ENCODE data around the gene ERLEC1. TPM values are rescaled to one million over a fixed set of nuclear protein-coding genes. Genes with fewer than 3 reads are reported as not detected.

Gene ERLEC1
- total RNA-seq, 1 donor from 2014 or later: 50.6 TPM

- no peak overlapping the region for H3K27ac Mint-ChIP-seq (ENCODE audit: unreplicated experiment)
- H3K27me3 Mint-ChIP-seq (ENCODE audit: unreplicated experiment): no peaks in the 10 kb centered on the region
- no peak overlapping the region for H3K4me3 Mint-ChIP-seq (ENCODE audit: unreplicated experiment)
- H3K4me1 Mint-ChIP-seq (ENCODE audit: unreplicated experiment): no peaks in the 10 kb centered on the region
- H3K9me3 Mint-ChIP-seq (ENCODE audit: unreplicated experiment): no peaks in the 10 kb centered on the region
- peaks cover 36% of the 10 kb centered on the region for H3K36me3 Mint-ChIP-seq (ENCODE audit: unreplicated experiment)
- DNase-seq (ENCODE audit: extremely low spot score, unreplicated experiment): no peak
- TF ChIP-seq, protein P1, sequence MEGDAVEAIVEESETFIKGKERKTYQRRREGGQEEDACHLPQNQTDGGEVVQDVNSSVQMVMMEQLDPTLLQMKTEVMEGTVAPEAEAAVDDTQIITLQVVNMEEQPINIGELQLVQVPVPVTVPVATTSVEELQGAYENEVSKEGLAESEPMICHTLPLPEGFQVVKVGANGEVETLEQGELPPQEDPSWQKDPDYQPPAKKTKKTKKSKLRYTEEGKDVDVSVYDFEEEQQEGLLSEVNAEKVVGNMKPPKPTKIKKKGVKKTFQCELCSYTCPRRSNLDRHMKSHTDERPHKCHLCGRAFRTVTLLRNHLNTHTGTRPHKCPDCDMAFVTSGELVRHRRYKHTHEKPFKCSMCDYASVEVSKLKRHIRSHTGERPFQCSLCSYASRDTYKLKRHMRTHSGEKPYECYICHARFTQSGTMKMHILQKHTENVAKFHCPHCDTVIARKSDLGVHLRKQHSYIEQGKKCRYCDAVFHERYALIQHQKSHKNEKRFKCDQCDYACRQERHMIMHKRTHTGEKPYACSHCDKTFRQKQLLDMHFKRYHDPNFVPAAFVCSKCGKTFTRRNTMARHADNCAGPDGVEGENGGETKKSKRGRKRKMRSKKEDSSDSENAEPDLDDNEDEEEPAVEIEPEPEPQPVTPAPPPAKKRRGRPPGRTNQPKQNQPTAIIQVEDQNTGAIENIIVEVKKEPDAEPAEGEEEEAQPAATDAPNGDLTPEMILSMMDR (IDR thresholded peaks at IDR 0.05): no peak
Observed at GRCh38 chr2:53865264-53865663, 78.4 kb downstream of the ERLEC1 start.

- no peak overlapping the region for H3K27ac Mint-ChIP-seq (ENCODE audit: unreplicated experiment)
Observed at GRCh38 chr2:53865962-53866361, 79.1 kb downstream of the ERLEC1 start.

DNA sequence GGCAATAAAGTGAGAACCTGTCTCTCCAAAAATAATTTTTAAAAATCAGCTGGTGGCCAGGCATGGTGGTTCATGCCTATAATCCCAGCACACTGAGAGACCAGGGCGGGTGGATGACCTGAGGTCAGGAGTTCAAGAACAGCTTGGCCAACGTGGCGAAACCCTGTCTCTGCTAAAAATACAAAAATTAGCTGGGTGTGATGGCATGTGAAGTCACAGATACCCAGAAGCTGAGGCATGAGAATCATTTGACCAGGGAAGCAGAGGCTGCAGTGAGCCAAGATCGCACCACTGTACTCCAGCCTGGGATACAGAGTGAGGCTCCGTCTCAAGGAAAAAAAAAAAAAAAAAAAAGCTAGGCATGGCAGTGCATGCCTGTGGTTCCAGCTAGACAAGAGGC is 80.3 kb downstream of the ERLEC1 start:
- no peak overlapping the region for H3K4me3 Mint-ChIP-seq (ENCODE audit: unreplicated experiment)
- H3K27me3 Mint-ChIP-seq (ENCODE audit: unreplicated experiment): no peaks in the 10 kb centered on the region
- no peak overlapping the region for H3K27ac Mint-ChIP-seq (ENCODE audit: unreplicated experiment)

More at GRCh38 chr2:53865962-53866361, 79.1 kb downstream of the ERLEC1 start:
- H3K9me3 Mint-ChIP-seq (ENCODE audit: unreplicated experiment): no peaks in the 10 kb centered on the region
- no peak for DNase-seq (ENCODE audit: extremely low spot score, unreplicated experiment)
- TF ChIP-seq, protein P1 (IDR thresholded peaks at IDR 0.05): no peak
- H3K4me1 Mint-ChIP-seq (ENCODE audit: unreplicated experiment): no peaks in the 10 kb centered on the region
- no peak overlapping the region for H3K4me3 Mint-ChIP-seq (ENCODE audit: unreplicated experiment)
- H3K27me3 Mint-ChIP-seq (ENCODE audit: unreplicated experiment): no peaks in the 10 kb centered on the region
- peaks cover 33% of the 10 kb centered on the region for H3K36me3 Mint-ChIP-seq (ENCODE audit: unreplicated experiment)

GRCh38 chr2:53867773-53868172 is 80.9 kb downstream of the ERLEC1 start:
- peaks cover 33% of the 10 kb centered on the region for H3K36me3 Mint-ChIP-seq (ENCODE audit: unreplicated experiment)
- H3K4me3 Mint-ChIP-seq (ENCODE audit: unreplicated experiment): no peak overlapping the region
- H3K27ac Mint-ChIP-seq (ENCODE audit: unreplicated experiment): no peak overlapping the region
- no peak for DNase-seq (ENCODE audit: extremely low spot score, unreplicated experiment)
- H3K4me1 Mint-ChIP-seq (ENCODE audit: unreplicated experiment): no peaks in the 10 kb centered on the region
- H3K27me3 Mint-ChIP-seq (ENCODE audit: unreplicated experiment): no peaks in the 10 kb centered on the region
- H3K9me3 Mint-ChIP-seq (ENCODE audit: unreplicated experiment): no peaks in the 10 kb centered on the region
- TF ChIP-seq, protein P1 (IDR thresholded peaks at IDR 0.05): no peak

More for the DNA sequence above, 80.3 kb downstream of the ERLEC1 start:
- Mint-ChIP-seq H3K9me3 (ENCODE audit: unreplicated experiment) (no peaks in the 10 kb centered on the region), H3K4me1 (ENCODE audit: unreplicated experiment) (no peaks in the 10 kb centered on the region), H3K36me3 (ENCODE audit: unreplicated experiment) (peaks cover 33% of the 10 kb centered on the region)
- TF ChIP-seq, protein P1 (IDR thresholded peaks at IDR 0.05): no peak
- no peak for DNase-seq (ENCODE audit: extremely low spot score, unreplicated experiment)

Small RNAs within 50 kb of the gene (microRNA-seq; reads per million reads assigned to microRNA genes)
- not detected for gene MIR3682 (ENCODE audit: unreplicated experiment)

Other genes starting within 250 kb of the ERLEC1 start
- 1.5 and 2.2 TPM in 2 replicates for gene CHAC2, start 19.2 kb upstream of the ERLEC1 start, total RNA-seq
- 21.6 and 21.8 TPM in 2 replicates for gene ASB3, start 91 bp upstream of the ERLEC1 start, total RNA-seq
- gene GPR75, start 72.9 kb downstream of the ERLEC1 start, total RNA-seq: 1.1 and 1.2 TPM in 2 replicates
- gene PSME4, start 183.9 kb downstream of the ERLEC1 start, total RNA-seq: 36.2 and 43.9 TPM in 2 replicates

Measured in osteocyte (in vitro differentiated cells).